ENCODE measurements around the gene GRHL1.

Gene GRHL1

DNA sequence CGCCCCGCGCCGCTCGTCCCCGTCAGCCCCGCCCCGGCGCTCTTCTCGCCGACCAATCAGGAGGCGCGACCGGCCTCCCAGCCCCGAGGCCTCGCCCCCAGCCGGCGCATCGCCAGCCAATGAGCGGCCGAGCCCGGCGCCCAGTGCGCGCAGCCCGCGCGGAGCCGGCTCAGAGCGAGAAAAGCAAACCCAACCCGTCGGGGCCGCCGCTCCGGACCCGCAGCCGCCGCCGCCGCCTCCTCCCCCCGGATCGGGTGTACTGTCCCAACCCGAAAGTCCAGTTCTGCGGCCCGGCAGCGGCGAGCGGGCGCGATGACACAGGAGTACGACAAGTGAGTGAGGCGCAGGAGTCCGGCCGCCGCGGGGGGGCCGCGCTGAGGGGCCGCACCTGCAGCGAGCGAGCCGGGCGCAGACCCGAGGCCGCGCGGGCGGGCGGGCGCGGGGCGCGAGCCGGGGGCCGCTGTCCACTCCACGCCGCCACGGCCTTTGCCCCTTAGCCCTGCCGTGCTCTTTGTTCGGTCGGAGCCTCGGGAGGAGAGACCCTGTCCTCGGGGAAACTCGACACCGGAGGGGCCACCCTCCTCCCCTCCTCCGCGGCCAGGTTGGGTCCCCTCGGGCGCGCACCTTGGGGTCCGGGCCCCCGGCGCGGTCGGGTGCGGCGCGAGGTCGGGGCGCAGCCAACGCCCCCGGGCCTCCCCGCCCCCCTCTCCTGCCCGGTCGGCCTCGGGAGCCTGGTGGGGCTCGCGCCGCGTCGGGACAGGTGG is at the start of gene GRHL1:
GRHL1 (plus strand) TSS at position 172 of the 764 bp plus-strand sequence; CDS start at position 313, 141 bp downstream.
- Histone ChIP-seq H3K4me3 (ENCODE audit: low read depth, low read length) (peak within 1 kb of the TSS; percentile 61), H3K27me3 (replicated peaks) (no peaks in the 10 kb centered on the region), H3K27ac (no peak within 1 kb of the TSS), H3K36me3 (replicated peaks) (no peaks in the 10 kb centered on the region)
- TF ChIP-seq, protein P1, sequence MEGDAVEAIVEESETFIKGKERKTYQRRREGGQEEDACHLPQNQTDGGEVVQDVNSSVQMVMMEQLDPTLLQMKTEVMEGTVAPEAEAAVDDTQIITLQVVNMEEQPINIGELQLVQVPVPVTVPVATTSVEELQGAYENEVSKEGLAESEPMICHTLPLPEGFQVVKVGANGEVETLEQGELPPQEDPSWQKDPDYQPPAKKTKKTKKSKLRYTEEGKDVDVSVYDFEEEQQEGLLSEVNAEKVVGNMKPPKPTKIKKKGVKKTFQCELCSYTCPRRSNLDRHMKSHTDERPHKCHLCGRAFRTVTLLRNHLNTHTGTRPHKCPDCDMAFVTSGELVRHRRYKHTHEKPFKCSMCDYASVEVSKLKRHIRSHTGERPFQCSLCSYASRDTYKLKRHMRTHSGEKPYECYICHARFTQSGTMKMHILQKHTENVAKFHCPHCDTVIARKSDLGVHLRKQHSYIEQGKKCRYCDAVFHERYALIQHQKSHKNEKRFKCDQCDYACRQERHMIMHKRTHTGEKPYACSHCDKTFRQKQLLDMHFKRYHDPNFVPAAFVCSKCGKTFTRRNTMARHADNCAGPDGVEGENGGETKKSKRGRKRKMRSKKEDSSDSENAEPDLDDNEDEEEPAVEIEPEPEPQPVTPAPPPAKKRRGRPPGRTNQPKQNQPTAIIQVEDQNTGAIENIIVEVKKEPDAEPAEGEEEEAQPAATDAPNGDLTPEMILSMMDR (IDR thresholded peaks at IDR 0.05; ENCODE audit: low read depth, low read length, missing control alignments): no peak
- in situ Hi-C loops (cut with HindIII; ENCODE audit: low pct_ligation_motif_present, low sequenced_read_pairs): no loop called here
- peak; percentile 80 for DNase-seq

GRCh38 chr2:9905413-9905812 is 46.1 kb upstream of the GRHL1 start:
- no peak overlapping the region for H3K4me3 ChIP-seq (ENCODE audit: low read depth, low read length)
- no peaks in the 10 kb centered on the region for H3K36me3 ChIP-seq (replicated peaks)
- H3K27ac ChIP-seq: no peak overlapping the region
- H3K27me3 ChIP-seq (replicated peaks): no peaks in the 10 kb centered on the region
- TF ChIP-seq, protein P1 (IDR thresholded peaks at IDR 0.05; ENCODE audit: low read depth, low read length, missing control alignments): no peak
- in situ Hi-C loops (cut with HindIII; ENCODE audit: low pct_ligation_motif_present, low sequenced_read_pairs): no loop called here
- DNase-seq: no peak

DNA sequence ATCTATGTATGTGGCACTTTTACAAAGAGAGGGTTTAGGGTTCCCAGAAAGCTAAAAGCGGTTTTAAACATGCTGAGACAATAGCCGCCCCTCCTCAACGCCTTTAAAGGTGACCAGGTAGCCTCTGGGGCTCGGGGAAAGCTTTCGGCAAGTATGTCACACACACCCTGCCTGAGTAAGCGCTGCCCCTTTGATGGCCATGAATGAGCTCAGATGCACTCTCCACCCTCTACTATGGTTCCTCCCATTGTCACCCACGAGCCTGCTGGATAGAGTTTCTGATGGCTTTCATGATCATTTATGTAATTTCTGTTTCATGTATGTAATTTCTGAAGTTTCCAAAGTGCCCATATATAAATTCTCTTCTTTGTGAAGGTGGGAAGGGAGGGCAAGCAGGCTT is 44.1 kb upstream of the GRHL1 start:
- Histone ChIP-seq H3K4me3 (ENCODE audit: low read depth, low read length) (no peak overlapping the region), H3K36me3 (replicated peaks) (no peaks in the 10 kb centered on the region), H3K27ac (no peak overlapping the region), H3K27me3 (replicated peaks) (no peaks in the 10 kb centered on the region)
- in situ Hi-C loops (cut with HindIII; ENCODE audit: low pct_ligation_motif_present, low sequenced_read_pairs): no loop called here
- TF ChIP-seq, protein P1 (IDR thresholded peaks at IDR 0.05; ENCODE audit: low read depth, low read length, missing control alignments): no peak
- no peak for DNase-seq

GRCh38 chr2:9908639-9909038 is 42.9 kb upstream of the GRHL1 start:
- H3K27ac ChIP-seq: no peak overlapping the region
- no peak for DNase-seq
- TF ChIP-seq, protein P1 (IDR thresholded peaks at IDR 0.05; ENCODE audit: low read depth, low read length, missing control alignments): no peak
- no peak overlapping the region for H3K4me3 ChIP-seq (ENCODE audit: low read depth, low read length)
- no peaks in the 10 kb centered on the region for H3K36me3 ChIP-seq (replicated peaks)
- in situ Hi-C loops (cut with HindIII; ENCODE audit: low pct_ligation_motif_present, low sequenced_read_pairs): no loop called here
- no peaks in the 10 kb centered on the region for H3K27me3 ChIP-seq (replicated peaks)

GRCh38 chr2:9909106-9909505 is 42.4 kb upstream of the GRHL1 start:
- H3K36me3 ChIP-seq (replicated peaks): no peaks in the 10 kb centered on the region
- TF ChIP-seq, protein P1 (IDR thresholded peaks at IDR 0.05; ENCODE audit: low read depth, low read length, missing control alignments): no peak
- no peak overlapping the region for H3K27ac ChIP-seq
- no peak for DNase-seq
- in situ Hi-C loops (cut with HindIII; ENCODE audit: low pct_ligation_motif_present, low sequenced_read_pairs): no loop called here
- no peak overlapping the region for H3K4me3 ChIP-seq (ENCODE audit: low read depth, low read length)
- H3K27me3 ChIP-seq (replicated peaks): no peaks in the 10 kb centered on the region

DNA sequence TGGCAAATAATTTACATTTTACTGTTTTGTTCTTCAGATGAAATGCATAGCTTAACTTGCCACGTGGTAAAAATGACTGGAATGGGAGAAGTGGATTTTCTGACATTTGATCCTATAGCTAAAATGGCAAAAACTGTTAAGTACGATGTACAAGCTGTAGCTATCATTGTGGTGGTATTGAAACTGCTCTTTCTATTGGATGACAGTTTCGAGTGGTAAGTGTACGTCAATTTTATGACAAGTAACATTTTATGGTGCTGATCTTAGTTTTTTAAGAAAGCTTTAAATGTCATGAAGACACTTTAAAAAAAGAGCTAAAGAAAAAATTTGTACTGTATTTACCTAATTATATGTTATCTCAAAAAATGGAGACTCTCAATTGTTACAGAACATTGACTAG is 40.8 kb upstream of the GRHL1 start:
- Histone ChIP-seq H3K36me3 (replicated peaks) (no peaks in the 10 kb centered on the region), H3K27me3 (replicated peaks) (no peaks in the 10 kb centered on the region), H3K27ac (no peak overlapping the region), H3K4me3 (ENCODE audit: low read depth, low read length) (no peak overlapping the region)
- TF ChIP-seq, protein P1 (IDR thresholded peaks at IDR 0.05; ENCODE audit: low read depth, low read length, missing control alignments): no peak
- DNase-seq: no peak
- in situ Hi-C loops (cut with HindIII; ENCODE audit: low pct_ligation_motif_present, low sequenced_read_pairs): no loop called here

Measured in brain microvascular endothelial cell (primary cell).